AG09309 (cell line): Measurements from ENCODE around the gene TBC1D32.
"Not testable (repeated sequence)": the region's sequence is repeated elsewhere in the genome, so short reads cannot be mapped to it uniquely, and the experiment has no call there.

Experiments
- DNase-seq: peaks from one replicate; pipeline ENCODE4 v3.0.0-alpha.2; 2010; ENCODE audit warnings: low read depth
- H3K4me3 ChIP-seq: 2 replicates; pipeline ENCODE4 v1.5.1; 2011; ENCODE audit warnings: mild to moderate bottlenecking, low read depth, low read length, moderate library complexity; ENCODE audit not compliant: control insufficient read depth
- TF ChIP-seq, protein P1 (sequence below): IDR thresholded peaks from 2 replicates; pipeline ENCODE4 v1.5.1; 2011; ENCODE audit warnings: mild to moderate bottlenecking, low read depth, low read length, inconsistent platforms; ENCODE audit not compliant: insufficient read depth, control insufficient read depth; ENCODE audit errors: missing control alignments

Gene TBC1D32

DNA sequence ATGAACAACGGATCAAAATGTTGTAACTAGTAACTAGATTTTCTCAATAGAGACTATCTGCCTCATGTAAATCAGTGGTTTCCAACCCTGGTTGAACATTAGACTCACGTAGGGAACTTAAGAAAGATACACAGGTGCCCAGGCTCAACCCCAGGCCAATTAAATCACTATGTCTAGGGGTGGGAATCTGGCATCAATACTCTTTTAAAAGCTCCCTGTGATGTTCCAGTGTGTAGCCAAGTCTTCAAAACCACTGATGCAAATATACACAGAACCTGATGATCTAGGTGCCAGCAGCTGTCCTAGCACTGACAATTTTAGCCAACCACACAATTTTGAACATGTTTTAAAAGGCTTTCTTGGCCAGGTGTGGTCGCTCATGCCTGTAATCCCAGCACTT, 128.7 kb downstream of the TBC1D32 start:
- H3K4me3 ChIP-seq = no peak overlapping the region
- DNase-seq = no peak
- TF ChIP-seq, protein P1, sequence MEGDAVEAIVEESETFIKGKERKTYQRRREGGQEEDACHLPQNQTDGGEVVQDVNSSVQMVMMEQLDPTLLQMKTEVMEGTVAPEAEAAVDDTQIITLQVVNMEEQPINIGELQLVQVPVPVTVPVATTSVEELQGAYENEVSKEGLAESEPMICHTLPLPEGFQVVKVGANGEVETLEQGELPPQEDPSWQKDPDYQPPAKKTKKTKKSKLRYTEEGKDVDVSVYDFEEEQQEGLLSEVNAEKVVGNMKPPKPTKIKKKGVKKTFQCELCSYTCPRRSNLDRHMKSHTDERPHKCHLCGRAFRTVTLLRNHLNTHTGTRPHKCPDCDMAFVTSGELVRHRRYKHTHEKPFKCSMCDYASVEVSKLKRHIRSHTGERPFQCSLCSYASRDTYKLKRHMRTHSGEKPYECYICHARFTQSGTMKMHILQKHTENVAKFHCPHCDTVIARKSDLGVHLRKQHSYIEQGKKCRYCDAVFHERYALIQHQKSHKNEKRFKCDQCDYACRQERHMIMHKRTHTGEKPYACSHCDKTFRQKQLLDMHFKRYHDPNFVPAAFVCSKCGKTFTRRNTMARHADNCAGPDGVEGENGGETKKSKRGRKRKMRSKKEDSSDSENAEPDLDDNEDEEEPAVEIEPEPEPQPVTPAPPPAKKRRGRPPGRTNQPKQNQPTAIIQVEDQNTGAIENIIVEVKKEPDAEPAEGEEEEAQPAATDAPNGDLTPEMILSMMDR = no peak

DNA sequence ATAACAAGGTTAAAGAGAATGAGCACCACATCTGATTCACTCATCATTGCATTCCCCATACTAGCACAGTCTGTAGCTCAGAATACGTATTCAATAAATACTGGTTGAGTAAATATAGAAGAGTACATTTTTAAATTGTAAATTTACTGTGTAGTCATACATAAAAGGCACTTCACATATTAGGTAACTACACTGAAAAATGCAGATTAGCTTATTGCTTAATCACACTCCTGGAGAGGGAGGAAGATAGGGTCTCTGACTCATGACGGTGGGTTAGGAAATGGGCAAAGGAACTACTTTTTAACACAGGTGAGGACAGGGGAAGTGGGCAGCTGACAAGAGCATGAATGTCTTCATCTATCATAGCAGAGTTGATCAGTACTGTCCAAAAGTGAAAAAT, 133.2 kb downstream of the TBC1D32 start:
- TF ChIP-seq, protein P1 = no peak
- no peak overlapping the region for H3K4me3 ChIP-seq
- no peak for DNase-seq

DNA sequence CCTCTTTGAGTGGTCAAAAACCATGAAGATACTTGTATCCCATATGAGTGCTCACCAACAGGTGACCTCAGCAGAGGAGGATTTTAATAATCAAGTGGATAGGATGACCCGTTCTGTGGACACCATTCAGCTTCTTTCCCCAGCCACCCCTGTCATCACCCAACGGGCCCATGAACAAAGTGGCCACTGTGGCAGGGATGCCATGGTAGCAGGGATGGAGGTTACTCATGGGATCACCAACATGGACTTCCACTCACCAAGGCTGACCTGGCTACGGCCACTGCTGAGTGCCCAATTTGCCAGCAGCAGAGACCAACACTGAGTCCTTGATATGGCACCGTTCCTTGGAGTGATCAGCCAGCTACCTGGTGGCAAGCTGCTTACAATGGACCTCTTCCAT, 138.2 kb downstream of the TBC1D32 start:
- not testable (repeated sequence) for DNase-seq, H3K4me3 ChIP-seq

DNA sequence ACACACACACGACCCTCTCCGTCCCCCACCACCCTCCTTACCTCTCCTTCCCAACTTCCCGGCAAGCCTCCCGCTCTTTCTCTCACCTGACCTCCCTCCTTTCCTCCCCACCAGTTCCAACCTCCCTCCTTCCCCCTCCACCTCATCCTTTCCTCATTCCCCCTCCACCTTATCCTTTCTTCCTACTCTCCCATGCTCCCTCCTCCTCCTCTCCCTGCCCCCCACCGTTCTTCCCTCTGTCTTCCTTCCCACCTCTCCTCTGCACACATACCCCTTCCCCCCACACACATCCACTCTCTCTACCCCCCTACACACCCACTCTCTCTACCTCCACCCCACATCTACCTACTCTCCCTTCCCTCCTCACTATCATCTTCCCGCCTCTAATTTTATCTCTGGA, 144.2 kb downstream of the TBC1D32 start:
- TF ChIP-seq, protein P1 = no peak
- no peak overlapping the region for H3K4me3 ChIP-seq
- DNase-seq = no peak

DNA sequence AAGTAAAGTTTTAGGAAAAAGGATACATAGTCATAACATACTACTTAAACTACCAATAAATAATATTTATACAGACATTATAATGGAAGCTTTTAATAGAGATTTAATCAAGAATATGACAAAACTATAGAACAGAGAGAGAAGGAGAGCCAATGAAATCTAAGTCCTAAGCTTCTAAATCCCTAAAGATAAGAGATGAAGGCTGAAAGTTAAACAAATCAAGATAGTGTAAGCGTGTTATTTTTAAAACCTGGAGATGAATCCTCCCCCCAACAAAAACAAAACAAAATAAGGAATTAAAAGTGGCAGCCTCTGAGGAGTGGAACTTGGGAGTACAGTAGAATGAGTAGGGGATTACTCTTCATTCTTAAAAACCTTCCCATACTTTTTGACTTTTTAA, 145.9 kb downstream of the TBC1D32 start:
- TF ChIP-seq, protein P1 = no peak
- no peak overlapping the region for H3K4me3 ChIP-seq
- no peak for DNase-seq

DNA sequence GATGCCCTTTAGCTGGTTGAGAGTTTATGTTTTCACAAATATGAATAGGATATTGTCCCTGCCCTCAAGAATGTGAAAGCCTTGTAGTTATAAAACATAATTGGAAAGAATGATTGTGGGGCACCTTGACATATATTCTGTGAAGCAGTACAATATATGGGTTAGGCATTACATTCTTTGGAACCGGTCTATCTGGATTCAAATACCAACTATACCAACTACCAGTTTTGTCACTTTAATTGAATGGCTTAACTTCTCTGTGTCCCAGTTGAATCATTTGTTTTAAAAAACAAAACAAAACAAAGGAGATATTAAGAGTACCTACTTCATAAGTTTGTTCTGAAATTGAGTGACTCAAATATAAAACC, 146.5 kb downstream of the TBC1D32 start:
- TF ChIP-seq, protein P1 = no peak
- no peak for DNase-seq
- H3K4me3 ChIP-seq = no peak overlapping the region

DNA sequence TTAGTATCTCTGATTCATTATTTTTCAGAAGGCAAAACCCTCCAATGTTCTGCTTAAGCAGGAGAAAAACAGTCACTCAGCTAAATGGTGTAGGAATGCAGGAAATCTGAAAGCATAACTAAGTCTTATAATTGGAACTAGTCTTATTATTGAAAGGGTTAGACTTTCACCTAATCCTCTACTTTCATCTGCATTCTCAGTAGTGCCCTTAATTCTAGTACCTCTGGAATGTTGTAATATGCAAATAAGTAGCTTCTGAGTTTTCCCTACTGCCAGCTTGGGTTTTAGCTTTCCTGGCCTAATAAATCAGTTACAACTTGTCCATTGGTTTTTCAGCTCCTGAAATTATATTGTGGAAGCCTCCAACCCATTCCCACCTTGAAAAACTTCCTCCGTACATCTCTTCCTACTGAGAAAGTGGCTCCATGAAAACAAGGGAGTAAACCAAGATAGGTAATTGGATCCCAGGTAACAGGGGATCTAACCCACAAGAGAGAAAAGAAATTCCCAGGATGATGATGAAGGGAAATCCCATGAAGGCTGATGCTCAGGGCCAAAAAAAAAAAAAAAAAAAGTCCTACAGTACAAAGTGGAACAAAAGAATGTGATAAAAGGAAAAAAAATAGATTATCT, 147.0 kb downstream of the TBC1D32 start:
- H3K4me3 ChIP-seq = no peak overlapping the region
- TF ChIP-seq, protein P1 = no peak
- no peak for DNase-seq
